ENCODE data around the gene GEMIN8.

DNA sequence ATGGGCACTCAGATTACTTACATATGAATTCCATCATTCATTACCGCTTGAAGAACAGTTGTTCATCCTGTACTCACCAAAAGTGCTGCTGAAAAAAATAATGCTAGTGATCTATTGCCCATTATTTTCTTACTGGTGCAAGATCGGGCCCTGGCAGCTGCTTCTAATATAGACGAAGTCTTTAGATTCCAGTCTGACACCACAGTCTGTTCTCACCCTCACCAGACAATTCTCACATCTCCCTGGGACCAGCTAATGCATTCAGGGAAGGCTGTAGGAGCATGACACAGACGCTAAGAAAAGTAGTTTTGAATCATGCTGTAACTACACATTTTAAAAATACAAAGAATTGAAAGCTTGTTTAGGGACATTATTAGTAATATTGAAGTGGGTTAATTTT lies 13.8 kb downstream of the GEMIN8 start:
- TF ChIP-seq, protein P1, sequence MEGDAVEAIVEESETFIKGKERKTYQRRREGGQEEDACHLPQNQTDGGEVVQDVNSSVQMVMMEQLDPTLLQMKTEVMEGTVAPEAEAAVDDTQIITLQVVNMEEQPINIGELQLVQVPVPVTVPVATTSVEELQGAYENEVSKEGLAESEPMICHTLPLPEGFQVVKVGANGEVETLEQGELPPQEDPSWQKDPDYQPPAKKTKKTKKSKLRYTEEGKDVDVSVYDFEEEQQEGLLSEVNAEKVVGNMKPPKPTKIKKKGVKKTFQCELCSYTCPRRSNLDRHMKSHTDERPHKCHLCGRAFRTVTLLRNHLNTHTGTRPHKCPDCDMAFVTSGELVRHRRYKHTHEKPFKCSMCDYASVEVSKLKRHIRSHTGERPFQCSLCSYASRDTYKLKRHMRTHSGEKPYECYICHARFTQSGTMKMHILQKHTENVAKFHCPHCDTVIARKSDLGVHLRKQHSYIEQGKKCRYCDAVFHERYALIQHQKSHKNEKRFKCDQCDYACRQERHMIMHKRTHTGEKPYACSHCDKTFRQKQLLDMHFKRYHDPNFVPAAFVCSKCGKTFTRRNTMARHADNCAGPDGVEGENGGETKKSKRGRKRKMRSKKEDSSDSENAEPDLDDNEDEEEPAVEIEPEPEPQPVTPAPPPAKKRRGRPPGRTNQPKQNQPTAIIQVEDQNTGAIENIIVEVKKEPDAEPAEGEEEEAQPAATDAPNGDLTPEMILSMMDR (IDR thresholded peaks at IDR 0.05; ENCODE audit: low read depth, low read length, poor library complexity, severe bottlenecking): no peak
- TF ChIP-seq EZH2phosphoT487 (IDR thresholded peaks at IDR 0.05; ENCODE audit: borderline replicate concordance, low read length): no peak

All from DOHH2 (cell line).